ENCODE data around the gene CRABP1.

CRABP1 gene

GRCh38 chr15:78322243-78322642, 17.9 kb upstream of the CRABP1 start:
- H3K27ac ChIP-seq, result no peak overlapping the region
- no peak overlapping the region for H3K9ac ChIP-seq
- H4K20me1 ChIP-seq, result no peaks in the 10 kb centered on the region
- H3K27me3 ChIP-seq, result no peaks in the 10 kb centered on the region
- H3K4me3 ChIP-seq, result no peak overlapping the region
- TF ChIP-seq Cebpa-rat (IDR thresholded peaks at IDR 0.05), result no peak
- H3K36me3 ChIP-seq, result no peaks in the 10 kb centered on the region
- H3K9me3 ChIP-seq (replicated peaks in 1 of 11), result no peaks in the 10 kb centered on the region
- H3K4me2 ChIP-seq, result no peak overlapping the region
- H3K4me1 ChIP-seq, result peaks cover 0 to under 1% (median 0%) of the 10 kb centered on the region in 10 experiments; a peak in 1 of 20 replicates

GRCh38 chr15:78322724-78323521, 17.2 kb upstream of the CRABP1 start:
- no peaks in the 10 kb centered on the region for H3K36me3 ChIP-seq
- H4K20me1 ChIP-seq, result no peaks in the 10 kb centered on the region
- H3K4me1 ChIP-seq, result peaks cover 0 to 3% (median 0%) of the 10 kb centered on the region in 10 experiments; a peak in 2 of 20 replicates
- H3K27ac ChIP-seq, result no peak overlapping the region
- no peak for TF ChIP-seq Cebpa-rat (IDR thresholded peaks at IDR 0.05)
- no peak overlapping the region for H3K4me2 ChIP-seq
- no peak overlapping the region for H3K9ac ChIP-seq
- no peak overlapping the region for H3K4me3 ChIP-seq
- H3K27me3 ChIP-seq, result no peaks in the 10 kb centered on the region
- no peaks in the 10 kb centered on the region for H3K9me3 ChIP-seq (replicated peaks in 1 of 11)

GRCh38 chr15:78323693-78324092, 16.5 kb upstream of the CRABP1 start:
- Histone ChIP-seq H3K9ac (no peak overlapping the region), H3K4me3 (no peak overlapping the region), H3K27ac (no peak overlapping the region), H3K27me3 (no peaks in the 10 kb centered on the region), H3K36me3 (no peaks in the 10 kb centered on the region), H4K20me1 (no peaks in the 10 kb centered on the region), H3K4me1 (peaks cover 0 to 3% (median 0%) of the 10 kb centered on the region in 10 experiments; a peak in 2 of 20 replicates), H3K9me3 (replicated peaks in 1 of 11) (no peaks in the 10 kb centered on the region), H3K4me2 (no peak overlapping the region)
- no peak for TF ChIP-seq Cebpa-rat (IDR thresholded peaks at IDR 0.05)

- Histone ChIP-seq H3K4me1 (peaks cover 0 to 3% (median 0%) of the 10 kb centered on the region in 10 experiments; a peak in 2 of 20 replicates), H3K36me3 (no peaks in the 10 kb centered on the region), H3K4me2 (no peak overlapping the region), H3K9me3 (replicated peaks in 1 of 11) (no peaks in the 10 kb centered on the region), H3K27ac (no peak overlapping the region), H4K20me1 (no peaks in the 10 kb centered on the region), H3K9ac (no peak overlapping the region), H3K4me3 (no peak overlapping the region), H3K27me3 (no peaks in the 10 kb centered on the region)
- TF ChIP-seq Cebpa-rat (IDR thresholded peaks at IDR 0.05), result no peak
These were observed 16.0 kb upstream of the CRABP1 start for GRCh38 chr15:78324144-78324543.

GRCh38 chr15:78325092-78325843, 14.9 kb upstream of the CRABP1 start:
- H3K4me1 ChIP-seq, result peaks cover 0 to 3% (median 0%) of the 10 kb centered on the region in 10 experiments; a peak in 2 of 20 replicates
- no peak overlapping the region for H3K4me3 ChIP-seq
- TF ChIP-seq Cebpa-rat (IDR thresholded peaks at IDR 0.05), result no peak
- H4K20me1 ChIP-seq, result no peaks in the 10 kb centered on the region
- H3K36me3 ChIP-seq, result no peaks in the 10 kb centered on the region
- H3K4me2 ChIP-seq, result no peak overlapping the region
- no peak overlapping the region for H3K9ac ChIP-seq
- no peaks in the 10 kb centered on the region for H3K27me3 ChIP-seq
- no peaks in the 10 kb centered on the region for H3K9me3 ChIP-seq (replicated peaks in 1 of 11)
- no peak overlapping the region for H3K27ac ChIP-seq

- H3K9me3 ChIP-seq (replicated peaks in 1 of 11), result no peaks in the 10 kb centered on the region
- peaks cover 0 to 3% (median 0%) of the 10 kb centered on the region in 10 experiments; a peak in 2 of 20 replicates for H3K4me1 ChIP-seq
- no peaks in the 10 kb centered on the region for H3K27me3 ChIP-seq
- H3K9ac ChIP-seq, result no peak overlapping the region
- H3K36me3 ChIP-seq, result no peaks in the 10 kb centered on the region
- H3K27ac ChIP-seq, result no peak overlapping the region
- no peaks in the 10 kb centered on the region for H4K20me1 ChIP-seq
- H3K4me3 ChIP-seq, result no peak overlapping the region
- H3K4me2 ChIP-seq, result peak overlapping the region in 1 of 11 experiments; percentile 9; a peak in 1 of 22 replicates
- no peak for TF ChIP-seq Cebpa-rat (IDR thresholded peaks at IDR 0.05)
These were observed 12.7 kb upstream of the CRABP1 start for GRCh38 chr15:78327466-78327865.

GRCh38 chr15:78329625-78330024, 10.5 kb upstream of the CRABP1 start:
- H3K9ac ChIP-seq, result no peak overlapping the region
- H3K4me1 ChIP-seq, result peaks cover 0 to 3% (median 0%) of the 10 kb centered on the region in 10 experiments; a peak in 2 of 20 replicates
- H3K4me3 ChIP-seq, result no peak overlapping the region
- H3K36me3 ChIP-seq, result no peaks in the 10 kb centered on the region
- H3K27ac ChIP-seq, result no peak overlapping the region
- no peaks in the 10 kb centered on the region for H4K20me1 ChIP-seq
- no peak overlapping the region for H3K4me2 ChIP-seq
- no peaks in the 10 kb centered on the region for H3K27me3 ChIP-seq
- no peaks in the 10 kb centered on the region for H3K9me3 ChIP-seq (replicated peaks in 1 of 11)
- no peak for TF ChIP-seq Cebpa-rat (IDR thresholded peaks at IDR 0.05)

GRCh38 chr15:78334845-78335244, 5.3 kb upstream of the CRABP1 start:
- Histone ChIP-seq H3K36me3 (no peaks in the 10 kb centered on the region), H3K27ac (no peak overlapping the region), H3K9ac (no peak overlapping the region), H3K4me3 (no peak overlapping the region), H3K27me3 (peaks cover 9 to 20% (median 14%) of the 10 kb centered on the region in 11 experiments), H4K20me1 (no peaks in the 10 kb centered on the region), H3K4me2 (no peak overlapping the region), H3K4me1 (peaks cover 0 to 7% (median 5%) of the 10 kb centered on the region in 10 experiments; a peak in 11 of 20 replicates), H3K9me3 (replicated peaks in 1 of 11) (no peaks in the 10 kb centered on the region)
- no peak for TF ChIP-seq Cebpa-rat (IDR thresholded peaks at IDR 0.05)

- Histone ChIP-seq H3K4me2 (no peak overlapping the region), H3K9ac (no peak overlapping the region), H3K9me3 (replicated peaks in 1 of 11) (no peaks in the 10 kb centered on the region), H3K27ac (no peak overlapping the region), H3K4me1 (peaks cover 0 to 10% (median 7%) of the 10 kb centered on the region in 10 experiments; a peak in 11 of 20 replicates), H3K4me3 (no peak overlapping the region), H3K27me3 (peaks cover 21 to 31% (median 25%) of the 10 kb centered on the region in 11 experiments), H4K20me1 (no peaks in the 10 kb centered on the region; a peak in 2 of 22 replicates), H3K36me3 (no peaks in the 10 kb centered on the region)
- no peak for TF ChIP-seq Cebpa-rat (IDR thresholded peaks at IDR 0.05)
These were observed 4.2 kb upstream of the CRABP1 start for GRCh38 chr15:78335985-78336384.

All from BLaER1 treated with 17β-estradiol and CSF1 and Interleukin-3, amounts not matched to agents 10 nM and 100 nM (cell line).